Stimulated activated effector memory CD8-positive, alpha-beta T cell treated with anti-CD3 and anti-CD28 coated beads, Interleukin-12 subunit alpha, Interleukin-12 subunit beta, amount 100 ng/mL, for 72 hours (primary cell): ENCODE measurements around the gene SLC5A11.

Source experiments
- ATAC-seq: fragments of 150-1000 bp; cut with Tn5 transposase; 2 replicates; pipeline ENCODE4 v1.10.0; 2021
- DNase-seq, 2 donors: peaks; one replicate each; pipeline ENCODE4 v3.0.0; 2021 to 2022; ENCODE audit warnings: low spot score in 2 of 2
- H3K27ac Mint-ChIP-seq: one replicate; pipeline ENCODE4 v1.8.0; 2022; ENCODE audit warnings: mild to moderate bottlenecking, mixed read lengths
- H3K36me3 Mint-ChIP-seq: one replicate; pipeline ENCODE4 v1.8.0; 2022; ENCODE audit warnings: mild to moderate bottlenecking, mixed read lengths
- H3K4me1 Mint-ChIP-seq: one replicate; pipeline ENCODE4 v1.8.0; 2022; ENCODE audit warnings: mixed read lengths
- H3K4me3 Mint-ChIP-seq: one replicate; pipeline ENCODE4 v1.8.0; 2022; ENCODE audit warnings: mild to moderate bottlenecking, mixed read lengths
- H3K9me3 Mint-ChIP-seq: one replicate; pipeline ENCODE4 v1.8.0; 2022; ENCODE audit warnings: mixed read lengths

Gene SLC5A11

GRCh38 chr16:24950275-24950674, 104.5 kb downstream of the SLC5A11 start:
- ATAC-seq (no peak), DNase-seq (no peak)
- Mint-ChIP-seq H3K27ac (no peak overlapping the region), H3K4me3 (no peak overlapping the region), H3K4me1 (no peaks in the 10 kb centered on the region), H3K36me3 (peaks cover 86% of the 10 kb centered on the region), H3K9me3 (no peaks in the 10 kb centered on the region)

GRCh38 chr16:24953306-24953705, 107.5 kb downstream of the SLC5A11 start:
- Mint-ChIP-seq H3K9me3 (no peaks in the 10 kb centered on the region), H3K4me3 (no peak overlapping the region), H3K36me3 (peaks cover 98% of the 10 kb centered on the region), H3K4me1 (peaks cover 4% of the 10 kb centered on the region), H3K27ac (peak overlapping the region; percentile 77)
- no peak for DNase-seq
- ATAC-seq, result no peak

GRCh38 chr16:24953721-24954120, 108.0 kb downstream of the SLC5A11 start:
- Mint-ChIP-seq H3K9me3 (no peaks in the 10 kb centered on the region), H3K4me3 (no peak overlapping the region), H3K27ac (peak overlapping the region; percentile 77), H3K4me1 (peaks cover 4% of the 10 kb centered on the region), H3K36me3 (peaks cover 99% of the 10 kb centered on the region)
- DNase-seq (no peak), ATAC-seq (no peak)

- peaks cover 4% of the 10 kb centered on the region for H3K4me1 Mint-ChIP-seq
- no peak overlapping the region for H3K27ac Mint-ChIP-seq
- DNase-seq (no peak), ATAC-seq (no peak)
- peaks cover 100% of the 10 kb centered on the region for H3K36me3 Mint-ChIP-seq
- no peak overlapping the region for H3K4me3 Mint-ChIP-seq
- H3K9me3 Mint-ChIP-seq, result no peaks in the 10 kb centered on the region
Observed at GRCh38 chr16:24954137-24954536, 108.4 kb downstream of the SLC5A11 start.

GRCh38 chr16:24955975-24956731, 110.4 kb downstream of the SLC5A11 start:
- ATAC-seq (no peak), DNase-seq (no peak)
- Mint-ChIP-seq H3K4me1 (peaks cover 4% of the 10 kb centered on the region), H3K36me3 (peaks cover 100% of the 10 kb centered on the region), H3K27ac (peak overlapping the region; percentile 55), H3K4me3 (no peak overlapping the region), H3K9me3 (no peaks in the 10 kb centered on the region)

GRCh38 chr16:24957887-24958286, 112.1 kb downstream of the SLC5A11 start:
- peaks cover 4% of the 10 kb centered on the region for H3K4me1 Mint-ChIP-seq
- no peak for DNase-seq
- no peak overlapping the region for H3K4me3 Mint-ChIP-seq
- no peaks in the 10 kb centered on the region for H3K9me3 Mint-ChIP-seq
- ATAC-seq, result no peak
- peak overlapping the region; percentile 35 for H3K27ac Mint-ChIP-seq
- peaks cover 100% of the 10 kb centered on the region for H3K36me3 Mint-ChIP-seq
